CD4-positive, alpha-beta T cell treated with Interleukin-10 for 1 hour (primary cell): ENCODE results near the gene MEN1.
A peak's percentile ranks its signal among the peaks of the same experiment; 100 is the strongest.
"Not testable (repeated sequence)": the region's sequence is repeated elsewhere in the genome, so short reads cannot be mapped to it uniquely, and the experiment has no call there.

Experiments used
- DNase-seq: peaks from one replicate; pipeline ENCODE4 v3.0.0-alpha.2; 2020

The MEN1 gene

GRCh38 chr11:64810271-64810890 is at the start of gene MEN1:
TSS of gene MEN1 (minus strand) at chr11:64810551. CDS start at chr11:64810109, 442 bp downstream.
- DNase-seq, result peak; percentile 80

GRCh38 chr11:64859542-64860414 is 49.4 kb upstream of the MEN1 start:
- DNase-seq, result peak; percentile 77

GRCh38 chr11:64858467-64859263 is 48.3 kb upstream of the MEN1 start:
- DNase-seq, result peak; percentile 68

GRCh38 chr11:64857485-64857884 is 47.1 kb upstream of the MEN1 start:
- DNase-seq, result no peak

- no peak for DNase-seq
These were observed 46.3 kb upstream of the MEN1 start for GRCh38 chr11:64856382-64857227.

- no peak for DNase-seq
These were observed 45.4 kb upstream of the MEN1 start for GRCh38 chr11:64855596-64856304.

GRCh38 chr11:64854534-64855502 is 44.5 kb upstream of the MEN1 start:
- DNase-seq, result no peak

GRCh38 chr11:64854157-64854533 is 43.8 kb upstream of the MEN1 start:
- DNase-seq, result no peak

- DNase-seq, result no peak
These were observed 43.4 kb upstream of the MEN1 start for GRCh38 chr11:64853709-64854108.

- no peak for DNase-seq
These were observed 42.6 kb upstream of the MEN1 start for GRCh38 chr11:64852804-64853509.

GRCh38 chr11:64851831-64852351 is 41.5 kb upstream of the MEN1 start:
- no peak for DNase-seq

GRCh38 chr11:64850979-64851567 is 40.7 kb upstream of the MEN1 start:
- peak; percentile 75 for DNase-seq

GRCh38 chr11:64849598-64850356 is 39.4 kb upstream of the MEN1 start:
- no peak for DNase-seq

- DNase-seq, result no peak
These were observed 38.7 kb upstream of the MEN1 start for GRCh38 chr11:64848826-64849597.

- no peak for DNase-seq
These were observed 38.0 kb upstream of the MEN1 start for GRCh38 chr11:64848214-64848825.

GRCh38 chr11:64846998-64847666 is 36.8 kb upstream of the MEN1 start:
- peak; percentile 92 for DNase-seq

- not testable (repeated sequence) for DNase-seq
These were observed 35.4 kb upstream of the MEN1 start for GRCh38 chr11:64845776-64846129.
